Activated naive CD4-positive, alpha-beta T cell treated with Interleukin-2 at 50 U/mL for 16 hours (primary cell): ENCODE results near the gene MTHFR.
"Not testable (repeated sequence)": the region's sequence is repeated elsewhere in the genome, so short reads cannot be mapped to it uniquely, and the experiment has no call there.

Experiments
- DNase-seq: peaks from one replicate; pipeline ENCODE4 v3.0.0-alpha.2; 2020

MTHFR gene

GRCh38 chr1:11831945-11832725 lies 26.4 kb upstream of the MTHFR start:
- DNase-seq = no peak

- DNase-seq = no peak
Observed at GRCh38 chr1:11828511-11828910, 22.7 kb upstream of the MTHFR start.

- DNase-seq = no peak
Observed at GRCh38 chr1:11826946-11827345, 21.2 kb upstream of the MTHFR start.

- no peak for DNase-seq
Observed at GRCh38 chr1:11825131-11825530, 19.4 kb upstream of the MTHFR start.

GRCh38 chr1:11823366-11824137 lies 17.8 kb upstream of the MTHFR start:
- no peak for DNase-seq

- DNase-seq = no peak
Observed at GRCh38 chr1:11822091-11822490, 16.3 kb upstream of the MTHFR start.

GRCh38 chr1:11817192-11817591 lies 11.4 kb upstream of the MTHFR start:
- no peak for DNase-seq

GRCh38 chr1:11813021-11813420 lies 7.3 kb upstream of the MTHFR start:
- DNase-seq = no peak

GRCh38 chr1:11807133-11807532 lies 1.4 kb upstream of the MTHFR start:
- DNase-seq = no peak

GRCh38 chr1:11806307-11806936 lies 658 bp upstream of the MTHFR start:
- no peak for DNase-seq

- peak; percentile 29 for DNase-seq
Observed at GRCh38 chr1:11804666-11805421, 920 bp downstream of the MTHFR start.

- DNase-seq = not testable (repeated sequence)
Observed at GRCh38 chr1:11803924-11804665, 1.7 kb downstream of the MTHFR start.

- DNase-seq = peak; percentile 68
Observed at GRCh38 chr1:11802973-11803885, 2.5 kb downstream of the MTHFR start.

GRCh38 chr1:11802616-11802972 lies 3.2 kb downstream of the MTHFR start:
- no peak for DNase-seq

- no peak for DNase-seq
Observed at GRCh38 chr1:11800756-11801433, 4.9 kb downstream of the MTHFR start.

GRCh38 chr1:11800391-11800755 lies 5.4 kb downstream of the MTHFR start:
- no peak for DNase-seq

GRCh38 chr1:11799896-11800295 lies 5.9 kb downstream of the MTHFR start:
- no peak for DNase-seq

- no peak for DNase-seq
Observed at GRCh38 chr1:11799099-11799498, 6.7 kb downstream of the MTHFR start.

GRCh38 chr1:11797525-11798216 lies 8.1 kb downstream of the MTHFR start:
- DNase-seq = no peak
